Mammary epithelial cell (primary cell): ENCODE results near the gene HIVEP2.

Source experiments
- CTCF ChIP-seq, 2 donors: IDR thresholded peaks in 1 of 2; conservative IDR thresholded peaks in 1 of 2; 2 replicates each; pipeline ENCODE4 v1.5.1; 2011 to 2012; ENCODE audit warnings: inconsistent platforms in 2 of 2, low read length in 2 of 2, mild to moderate bottlenecking in 2 of 2, control low read depth in 1 of 2, low read depth in 1 of 2; ENCODE audit not compliant: insufficient read depth in 1 of 2; ENCODE audit errors: extremely low read depth in 1 of 2
- EZH2 ChIP-seq: IDR thresholded peaks from 2 replicates; pipeline ENCODE4 v1.6.1; 2012; ENCODE audit warnings: low read length, inconsistent platforms, borderline replicate concordance

- TF ChIP-seq CTCF (conservative IDR thresholded peaks at IDR 0.05 in 1 of 2, IDR thresholded peaks at IDR 0.05 in 1 of 2; ENCODE audit: extremely low read depth in 1 of 2, insufficient read depth in 1 of 2, low read depth in 1 of 2, low read length in 2 of 2) (no peak), EZH2 (no peak)
Measured at GRCh38 chr6:142932889-142933288, 12.1 kb downstream of the HIVEP2 start.
